NOMO-1 treated with dmso at 0.1 percent for 144 hours (cell line): ENCODE results near the gene DGKB.
"Not testable (repeated sequence)": the region's sequence is repeated elsewhere in the genome, so short reads cannot be mapped to it uniquely, and the experiment has no call there.

Experiments
- DNase-seq: peaks from one replicate; lab custom pipeline; 2025; ENCODE audit not compliant: unreplicated experiment; lab: John Stamatoyannopoulos, UW

DGKB gene

GRCh38 chr7:14332155-14332554 lies 570.4 kb downstream of the DGKB start:
- no peak for DNase-seq

- no peak for DNase-seq
Observed at GRCh38 chr7:14324767-14325166, 577.8 kb downstream of the DGKB start.

- DNase-seq = no peak
Observed at GRCh38 chr7:14322724-14323123, 579.8 kb downstream of the DGKB start.

- no peak for DNase-seq
Observed at GRCh38 chr7:14321947-14322346, 580.6 kb downstream of the DGKB start.

GRCh38 chr7:14309432-14309831 lies 593.1 kb downstream of the DGKB start:
- DNase-seq = no peak

GRCh38 chr7:14305233-14305866 lies 597.2 kb downstream of the DGKB start:
- no peak for DNase-seq

GRCh38 chr7:14303536-14303935 lies 599.0 kb downstream of the DGKB start:
- no peak for DNase-seq

- no peak for DNase-seq
Observed at GRCh38 chr7:14294637-14295036, 607.9 kb downstream of the DGKB start.

GRCh38 chr7:14293434-14293833 lies 609.1 kb downstream of the DGKB start:
- DNase-seq = no peak

GRCh38 chr7:14292737-14293136 lies 609.8 kb downstream of the DGKB start:
- DNase-seq = no peak

GRCh38 chr7:14289957-14290356 lies 612.6 kb downstream of the DGKB start:
- no peak for DNase-seq

GRCh38 chr7:14288701-14289100 lies 613.9 kb downstream of the DGKB start:
- DNase-seq = no peak

GRCh38 chr7:14287398-14287797 lies 615.2 kb downstream of the DGKB start:
- DNase-seq = no peak

GRCh38 chr7:14286036-14286435 lies 616.5 kb downstream of the DGKB start:
- DNase-seq = no peak

- not testable (repeated sequence) for DNase-seq
Observed at GRCh38 chr7:14279065-14279871, 623.3 kb downstream of the DGKB start.

- DNase-seq = no peak
Observed at GRCh38 chr7:14275356-14275755, 627.2 kb downstream of the DGKB start.

GRCh38 chr7:14271441-14271840 lies 631.1 kb downstream of the DGKB start:
- no peak for DNase-seq

GRCh38 chr7:14270099-14270498 lies 632.5 kb downstream of the DGKB start:
- DNase-seq = no peak

- no peak for DNase-seq
Observed at GRCh38 chr7:14260011-14260410, 642.5 kb downstream of the DGKB start.

GRCh38 chr7:14258861-14259260 lies 643.7 kb downstream of the DGKB start:
- no peak for DNase-seq

GRCh38 chr7:14258441-14258840 lies 644.1 kb downstream of the DGKB start:
- DNase-seq = no peak

- no peak for DNase-seq
Observed at GRCh38 chr7:14252458-14252857, 650.1 kb downstream of the DGKB start.

GRCh38 chr7:14242175-14242574 lies 660.4 kb downstream of the DGKB start:
- DNase-seq = no peak
